Activated CD4-positive, alpha-beta memory T cell treated with anti-CD3 and anti-CD28 coated beads for 36 hours (primary cell): ENCODE data around the gene C16orf74. TPM values are rescaled to one million over a fixed set of nuclear protein-coding genes. Genes with fewer than 3 reads are reported as not detected.

ENCODE experiments used
- CTCF ChIA-PET: fragments of 350-600 bp; sonication (Branson Sonifier 250); formaldehyde crosslinking; loops from one replicate; lab custom pipeline; 2021; ENCODE audit warnings: antibody characterized with exemption, inconsistent platforms; lab: Charles Lee
- POLR2A ChIA-PET: fragments of 350-600 bp; sonication (Branson Sonifier 250); formaldehyde crosslinking; loops from one replicate; lab custom pipeline; 2021; ENCODE audit warnings: antibody characterized with exemption; lab: Charles Lee
- DNase-seq: peaks from one replicate; pipeline ENCODE4 v3.0.0-alpha.2; 2020
- H3K27ac Mint-ChIP-seq: one replicate; pipeline ENCODE4 v1.8.0; 2021; ENCODE audit warnings: mixed read lengths
- H3K27me3 Mint-ChIP-seq: one replicate; pipeline ENCODE4 v1.8.0; 2021; ENCODE audit warnings: mixed read lengths
- H3K36me3 Mint-ChIP-seq: one replicate; pipeline ENCODE4 v1.8.0; 2021; ENCODE audit warnings: mixed read lengths
- H3K4me1 Mint-ChIP-seq: one replicate; pipeline ENCODE4 v1.8.0; 2021; ENCODE audit warnings: low read depth, mixed read lengths
- H3K4me3 Mint-ChIP-seq: one replicate; pipeline ENCODE4 v1.8.0; 2021; ENCODE audit warnings: mild to moderate bottlenecking, mixed read lengths
- H3K9me3 Mint-ChIP-seq: one replicate; pipeline ENCODE4 v1.8.0; 2021; ENCODE audit warnings: mixed read lengths
- intact Hi-C: fragments of 100-400 bp; cut with micrococcal nuclease; formaldehyde crosslinking; loops from one replicate; pipeline ENCODE4 v1.15.1; 2023
- microRNA-seq: library from miRNA; unstranded; fragments of <30 nt; microRNA quantifications from one replicate; pipeline ENCODE4 v1.2.0, GENCODE V29; 2022; ENCODE audit warnings: borderline number of aligned reads, borderline microRNAs expressed, borderline replicate concordance
- total RNA-seq, 2 experiments: library from RNA; stranded (reverse); gene quantifications; one replicate each; pipeline ENCODE4 v1.2.3, GENCODE V29; 2021

The C16orf74 gene
- total RNA-seq, 2 experiments from 2014 or later = not detected

DNA sequence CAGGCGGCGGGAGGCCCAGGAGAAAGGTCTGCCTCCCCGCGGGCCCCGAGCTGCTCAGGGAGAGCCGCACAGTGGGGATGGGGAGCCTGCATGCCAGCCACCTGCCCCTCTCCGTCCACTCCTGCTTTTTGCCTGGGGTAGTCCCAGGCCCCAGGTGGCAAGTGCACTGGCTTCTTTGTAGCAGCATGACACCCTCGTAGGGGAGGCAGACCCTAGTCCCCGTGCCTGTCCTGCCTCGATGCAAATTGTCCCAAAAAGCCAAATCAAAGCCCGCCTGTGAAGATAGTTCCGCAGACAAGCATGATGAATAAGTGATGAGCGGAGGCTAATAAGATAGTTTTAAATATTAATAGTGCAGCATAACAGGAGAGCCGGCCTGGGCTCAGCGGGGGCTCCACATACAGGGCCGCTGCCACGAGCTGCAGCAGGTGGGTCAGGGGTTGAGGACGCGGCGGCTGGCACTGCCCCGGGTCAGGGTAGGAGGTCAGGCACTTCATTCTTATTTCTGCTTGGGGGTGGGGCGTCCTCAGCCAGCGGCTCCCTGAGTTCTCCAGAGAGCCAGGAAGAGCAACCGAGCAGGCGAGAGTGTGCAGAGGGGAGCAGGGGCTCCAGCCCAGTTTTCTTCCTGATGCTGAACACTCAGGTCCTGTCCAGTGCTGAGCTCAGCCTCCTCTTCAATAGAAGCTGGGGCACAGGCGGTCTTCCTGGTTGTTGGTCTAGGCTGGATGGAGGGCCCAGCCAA, 89.0 kb downstream of the C16orf74 start:
- H3K4me3 Mint-ChIP-seq = no peak overlapping the region
- DNase-seq = no peak
- ChIA-PET CTCF (interaction anchor here (8.3 kb wide), 1 partner anchor 56 kb away, joined by 74 read pairs; no protein-coding TSS in a partner anchor), POLR2A (no interaction called here)
- no peaks in the 10 kb centered on the region for H3K27me3 Mint-ChIP-seq
- H3K27ac Mint-ChIP-seq = no peak overlapping the region
- H3K36me3 Mint-ChIP-seq = peaks cover 20% of the 10 kb centered on the region
- intact Hi-C loops = no loop called here
- H3K4me1 Mint-ChIP-seq = no peaks in the 10 kb centered on the region
- H3K9me3 Mint-ChIP-seq = no peaks in the 10 kb centered on the region

DNA sequence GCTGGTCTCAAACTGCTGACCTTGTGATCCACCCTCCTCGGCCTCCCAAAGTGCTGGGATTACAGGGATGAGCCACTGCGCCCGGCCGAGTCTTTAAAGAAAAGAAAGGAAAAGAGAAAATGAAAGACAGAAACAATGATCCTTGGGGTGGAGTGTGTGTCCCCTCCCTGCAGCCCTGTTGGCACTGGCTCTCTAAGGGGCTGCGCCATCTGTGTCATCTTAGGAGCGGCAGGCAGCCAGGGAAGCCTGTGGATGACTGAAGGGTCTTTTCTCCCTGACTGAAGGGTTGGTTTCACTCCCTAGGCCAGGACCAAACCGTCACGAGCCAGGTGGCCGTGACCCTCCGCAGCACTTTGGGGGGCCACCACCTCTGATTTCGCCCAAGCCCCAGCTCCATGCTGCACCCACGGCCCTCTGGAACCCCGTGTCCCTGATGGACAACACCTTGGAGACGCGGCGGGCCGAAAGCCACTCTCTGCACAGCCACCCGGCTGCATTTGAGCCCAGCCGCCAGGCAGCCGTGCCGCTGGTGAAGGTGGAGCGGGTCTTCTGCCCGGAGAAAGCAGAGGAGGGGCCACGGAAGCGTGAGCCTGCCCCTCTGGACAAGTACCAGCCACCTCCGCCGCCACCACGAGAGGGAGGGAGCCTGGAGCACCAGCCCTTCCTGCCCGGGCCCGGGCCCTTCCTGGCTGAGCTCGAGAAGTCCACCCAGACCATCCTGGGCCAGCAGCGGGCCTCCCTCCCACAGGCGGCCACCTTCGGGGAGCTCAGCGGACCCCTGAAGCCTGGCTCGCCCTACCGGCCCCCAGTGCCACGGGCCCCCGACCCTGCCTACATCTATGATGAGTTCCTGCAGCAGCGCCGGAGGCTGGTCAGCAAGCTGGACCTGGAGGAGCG, 89.8 kb downstream of the C16orf74 start:
- ChIA-PET POLR2A (no interaction called here), CTCF (interaction anchor here (0.7 to 8.3 kb wide), 4 partner anchors 11 to 57 kb away, joined by 3 to 74 read pairs (median 8); no protein-coding TSS in a partner anchor)
- intact Hi-C loops = no loop called here
- Mint-ChIP-seq H3K27me3 (no peaks in the 10 kb centered on the region), H3K27ac (no peak overlapping the region), H3K4me3 (no peak overlapping the region), H3K4me1 (no peaks in the 10 kb centered on the region), H3K36me3 (peaks cover 18% of the 10 kb centered on the region), H3K9me3 (no peaks in the 10 kb centered on the region)
- DNase-seq = no peak

DNA sequence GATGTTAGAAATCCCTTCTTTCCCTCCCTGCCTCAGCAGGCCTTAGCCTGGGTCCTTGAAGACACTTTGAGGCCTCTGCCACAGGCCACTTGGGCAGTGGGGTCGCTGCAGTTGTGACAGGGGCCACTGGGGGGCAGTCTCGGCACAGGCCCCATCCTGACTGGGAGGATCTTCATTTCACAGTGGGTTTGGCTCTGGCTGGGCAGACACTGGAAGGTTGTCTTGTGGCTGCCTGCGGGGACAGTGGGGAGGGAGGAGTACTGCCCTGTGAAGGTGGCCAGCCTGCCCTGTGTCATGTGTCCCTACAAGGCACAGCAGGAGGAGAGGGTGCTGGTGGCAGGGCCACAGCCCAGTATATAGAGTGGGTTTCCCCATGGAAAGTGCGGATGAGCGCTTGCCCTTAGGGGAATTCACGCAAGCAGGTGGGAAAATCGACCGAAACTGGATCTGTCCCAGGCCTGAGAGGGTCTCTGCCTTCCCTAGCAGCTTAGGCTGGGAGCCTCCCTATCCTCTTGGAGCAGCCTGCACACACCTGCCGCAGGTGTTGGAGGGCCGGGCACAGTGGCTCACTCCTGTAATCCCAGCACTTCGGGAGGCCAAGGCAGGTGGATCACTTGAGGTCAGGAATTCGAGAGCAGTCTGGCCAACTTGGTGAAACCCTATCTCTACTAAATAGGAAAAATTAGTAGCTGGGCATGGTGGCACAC, 90.9 kb downstream of the C16orf74 start:
- Mint-ChIP-seq H3K4me1 (no peaks in the 10 kb centered on the region), H3K27ac (peak overlapping the region; percentile 23), H3K9me3 (no peaks in the 10 kb centered on the region), H3K27me3 (no peaks in the 10 kb centered on the region), H3K36me3 (peaks cover 15% of the 10 kb centered on the region), H3K4me3 (no peak overlapping the region)
- peak; percentile 80 for DNase-seq
- ChIA-PET CTCF (interaction anchor here (0.7 to 8.3 kb wide), 11 partner anchors 8 to 244 kb away, joined by 3 to 74 read pairs (median 5); partner anchors contain the start of gene GINS2), POLR2A (no interaction called here)
- intact Hi-C loops = loop anchor here (1.0 kb wide), 1 partner anchor 58 kb away; no protein-coding TSS in a partner anchor

DNA sequence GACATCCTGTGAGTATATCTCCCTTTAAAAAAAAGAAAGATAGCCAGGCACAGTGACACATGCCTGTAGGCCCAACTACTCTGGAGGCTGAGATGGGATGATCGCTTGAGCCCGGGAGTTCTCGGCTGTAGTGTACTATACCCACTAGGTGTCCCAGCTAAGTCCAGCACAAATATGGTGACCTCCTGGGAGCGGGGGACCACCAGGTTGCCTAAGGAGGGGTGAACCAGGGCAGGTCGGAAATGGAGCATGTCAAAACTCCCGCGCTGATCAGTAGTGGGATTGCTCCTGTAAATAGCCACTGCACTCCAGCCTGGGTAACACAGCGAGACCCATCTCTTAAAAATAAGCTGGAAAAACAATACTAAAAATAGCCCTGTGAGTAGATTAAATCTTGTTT, 91.6 kb downstream of the C16orf74 start:
- Mint-ChIP-seq H3K36me3 (peaks cover 15% of the 10 kb centered on the region), H3K27ac (no peak overlapping the region), H3K9me3 (no peaks in the 10 kb centered on the region), H3K4me3 (no peak overlapping the region), H3K27me3 (no peaks in the 10 kb centered on the region), H3K4me1 (no peaks in the 10 kb centered on the region)
- CTCF ChIA-PET = interaction anchor here (0.8 to 8.3 kb wide), 10 partner anchors 9 to 243 kb away, joined by 3 to 74 read pairs (median 6); partner anchors contain the start of gene GINS2
- POLR2A ChIA-PET = no interaction called here
- no peak for DNase-seq
- intact Hi-C loops = loop anchor here (1.0 kb wide), 1 partner anchor 59 kb away; no protein-coding TSS in a partner anchor

DNA sequence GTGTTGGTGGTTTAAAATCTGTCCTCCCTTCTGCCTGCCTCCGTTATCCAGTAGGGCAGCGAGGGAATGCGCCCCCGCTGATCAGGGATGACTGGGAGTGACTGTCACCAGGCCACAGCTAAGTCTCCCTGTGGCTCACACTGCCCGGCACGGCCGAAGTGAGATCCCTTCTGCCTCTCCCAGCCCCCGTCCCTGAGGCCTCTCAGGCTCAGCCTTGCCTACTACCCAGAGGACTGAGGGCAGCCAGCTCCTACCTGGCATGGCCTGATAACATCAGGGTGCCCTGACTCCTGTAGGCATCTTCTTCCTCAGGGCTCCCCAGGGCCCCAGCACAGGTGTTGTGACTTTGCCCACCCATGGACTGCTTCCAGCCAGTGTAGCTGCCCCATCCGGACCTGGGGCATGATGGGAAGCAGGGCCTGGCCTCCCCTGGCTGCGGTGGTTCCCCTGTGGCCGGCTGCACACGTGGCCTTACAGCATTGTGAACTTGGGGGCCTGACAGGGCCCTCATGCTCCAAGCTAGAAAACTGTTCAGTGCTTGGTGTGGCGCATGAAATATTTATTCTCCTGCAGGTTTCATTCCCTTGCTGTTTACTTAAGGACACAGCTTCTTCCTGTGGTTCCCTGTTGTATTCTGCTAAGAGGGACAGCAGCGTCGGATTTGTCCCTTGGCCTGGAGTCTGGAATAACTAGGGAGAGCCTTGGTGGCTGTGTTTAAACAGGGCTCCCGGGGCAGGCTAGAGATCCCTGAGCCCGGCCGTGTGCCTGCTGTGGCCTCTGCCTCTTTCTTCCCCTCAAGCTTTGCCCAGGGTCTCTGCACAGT, 92.2 kb downstream of the C16orf74 start:
- intact Hi-C loops = loop anchor here (1.0 kb wide), 1 partner anchor 60 kb away; no protein-coding TSS in a partner anchor
- peaks cover 15% of the 10 kb centered on the region for H3K36me3 Mint-ChIP-seq
- CTCF ChIA-PET = interaction anchor here (0.6 to 8.3 kb wide), 13 partner anchors 9 to 242 kb away, joined by 3 to 74 read pairs (median 4); partner anchors contain the start of gene GINS2

GRCh38 chr16:85657996-85658395, 92.9 kb downstream of the C16orf74 start:
- no peaks in the 10 kb centered on the region for H3K27me3 Mint-ChIP-seq
- no peaks in the 10 kb centered on the region for H3K4me1 Mint-ChIP-seq
- peaks cover 12% of the 10 kb centered on the region for H3K36me3 Mint-ChIP-seq
- no peaks in the 10 kb centered on the region for H3K9me3 Mint-ChIP-seq
- ChIA-PET POLR2A (no interaction called here), CTCF (interaction anchor here (0.6 to 8.3 kb wide), 7 partner anchors 15 to 158 kb away, joined by 3 to 74 read pairs (median 5); no protein-coding TSS in a partner anchor)
- H3K4me3 Mint-ChIP-seq = no peak overlapping the region
- H3K27ac Mint-ChIP-seq = no peak overlapping the region
- DNase-seq = no peak
- intact Hi-C loops = no loop called here

More for the DNA sequence above, 92.2 kb downstream of the C16orf74 start:
- Mint-ChIP-seq H3K4me3 (no peak overlapping the region), H3K9me3 (no peaks in the 10 kb centered on the region), H3K4me1 (no peaks in the 10 kb centered on the region), H3K27me3 (no peaks in the 10 kb centered on the region), H3K27ac (no peak overlapping the region)
- POLR2A ChIA-PET = no interaction called here
- DNase-seq = no peak

Small RNA genes lying within 50 kb of the gene (microRNA-seq; reads per million reads assigned to microRNA genes)
- gene MIR1910 = not detected

Other genes with a start within 250 kb of the C16orf74 start
- gene GSE1, start 137.8 kb downstream of the C16orf74 start, total RNA-seq = 10 to 100 TPM; 15.3 to 16.0 TPM
- gene GINS2, start 62.1 kb downstream of the C16orf74 start, total RNA-seq = 10 to 100 TPM; 66.9 to 67.8 TPM
- 10 to 100 TPM; 27.5 to 27.9 TPM for gene EMC8, start 48.4 kb upstream of the C16orf74 start, total RNA-seq
- 100 to 1,000 TPM; 493 to 511 TPM for gene COX4I1, start 48.6 kb upstream of the C16orf74 start, total RNA-seq
- 10 to 100 TPM; 41.7 to 43.1 TPM for gene IRF8, start 148.1 kb upstream of the C16orf74 start, total RNA-seq